ENCODE results near the gene OR10A3. TPM values are rescaled to one million over a fixed set of nuclear protein-coding genes. Genes with fewer than 3 reads are reported as not detected.

Gene OR10A3
- total RNA-seq, 2 experiments from 2014 or later, result not detected

GRCh38 chr11:7931168-7931567 is 10.3 kb downstream of the OR10A3 start, which contains the start of gene OR10A6:
OR10A6 (minus strand) TSS chr11:7931268; CDS start chr11:7928662, 2,606 bp downstream.
- Mint-ChIP-seq H3K4me1 (ENCODE audit: low read depth) (no peaks in the 10 kb centered on the region), H3K27ac (no peak within 1 kb of the TSS), H3K36me3 (ENCODE audit: low read depth) (no peaks in the 10 kb centered on the region), H3K4me3 (no peak within 1 kb of the TSS), H3K27me3 (ENCODE audit: low read depth) (peaks cover 12% of the 10 kb centered on the region), H3K9me3 (ENCODE audit: insufficient read depth) (no peaks in the 10 kb centered on the region)
- ChIA-PET POLR2A (no interaction called here), CTCF (no interaction called here)
- no peak for ATAC-seq
- DNase-seq, result no peak

GRCh38 chr11:7927635-7928034 is 13.9 kb downstream of the OR10A3 start:
- Mint-ChIP-seq H3K4me1 (ENCODE audit: low read depth) (no peaks in the 10 kb centered on the region), H3K27ac (no peak overlapping the region), H3K27me3 (ENCODE audit: low read depth) (peaks cover 7% of the 10 kb centered on the region), H3K36me3 (ENCODE audit: low read depth) (no peaks in the 10 kb centered on the region), H3K4me3 (no peak overlapping the region), H3K9me3 (ENCODE audit: insufficient read depth) (no peaks in the 10 kb centered on the region)
- ATAC-seq (no peak), DNase-seq (no peak)
- POLR2A ChIA-PET, result no interaction called here
- CTCF ChIA-PET, result no interaction called here

DNA sequence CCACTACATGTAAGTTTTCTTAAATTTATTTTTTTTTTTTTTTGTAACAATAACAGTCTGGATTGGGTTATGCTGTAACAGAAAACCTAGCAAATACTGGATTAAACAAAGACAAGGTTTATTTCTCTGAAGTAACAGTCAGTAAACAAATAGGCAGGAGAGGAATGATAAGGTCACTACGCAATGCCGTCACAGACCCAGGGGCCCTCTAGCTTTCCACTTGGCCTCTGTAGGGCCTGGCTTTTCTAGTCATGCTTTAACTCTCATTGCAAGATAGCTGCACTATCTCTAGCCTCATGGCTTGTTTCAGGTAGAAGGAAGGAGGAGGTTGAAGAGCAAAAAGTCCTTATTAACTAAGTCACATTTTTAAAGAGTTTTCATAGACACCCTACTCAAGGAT is 17.0 kb downstream of the OR10A3 start:
- Mint-ChIP-seq H3K27me3 (ENCODE audit: low read depth) (no peaks in the 10 kb centered on the region), H3K27ac (no peak overlapping the region), H3K4me1 (ENCODE audit: low read depth) (no peaks in the 10 kb centered on the region), H3K4me3 (no peak overlapping the region), H3K36me3 (ENCODE audit: low read depth) (no peaks in the 10 kb centered on the region), H3K9me3 (ENCODE audit: insufficient read depth) (no peaks in the 10 kb centered on the region)
- DNase-seq (no peak), ATAC-seq (no peak)
- POLR2A ChIA-PET, result no interaction called here
- CTCF ChIA-PET, result no interaction called here

- Mint-ChIP-seq H3K36me3 (ENCODE audit: low read depth) (no peaks in the 10 kb centered on the region), H3K27me3 (ENCODE audit: low read depth) (no peaks in the 10 kb centered on the region), H3K4me3 (no peak overlapping the region), H3K27ac (no peak overlapping the region), H3K4me1 (ENCODE audit: low read depth) (no peaks in the 10 kb centered on the region), H3K9me3 (ENCODE audit: insufficient read depth) (no peaks in the 10 kb centered on the region)
- ATAC-seq (no peak), DNase-seq (no peak)
- CTCF ChIA-PET, result no interaction called here
- POLR2A ChIA-PET, result no interaction called here
Measured at GRCh38 chr11:7918141-7918540, 23.4 kb downstream of the OR10A3 start.

DNA sequence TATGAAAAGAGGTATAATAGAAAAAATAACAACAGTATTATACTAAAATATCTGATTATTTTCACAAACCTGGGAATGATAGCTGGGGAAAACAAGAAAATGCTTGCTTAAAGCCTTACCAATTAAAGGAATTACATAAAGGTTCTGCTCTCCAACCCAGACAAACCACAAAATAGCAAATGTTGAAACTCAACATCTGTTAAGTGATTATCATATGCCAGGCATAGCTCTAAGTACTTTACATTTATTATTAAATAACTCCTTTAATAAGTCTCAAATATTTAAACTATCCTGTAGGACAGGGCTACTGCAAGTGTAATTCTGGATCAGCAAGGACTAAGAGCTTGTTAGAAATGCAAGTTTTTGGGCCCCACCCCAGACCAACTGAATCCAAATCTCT is 30.5 kb downstream of the OR10A3 start:
- Mint-ChIP-seq H3K27me3 (ENCODE audit: low read depth) (peaks cover 17% of the 10 kb centered on the region), H3K36me3 (ENCODE audit: low read depth) (no peaks in the 10 kb centered on the region), H3K27ac (no peak overlapping the region), H3K4me3 (no peak overlapping the region), H3K9me3 (ENCODE audit: insufficient read depth) (no peaks in the 10 kb centered on the region), H3K4me1 (ENCODE audit: low read depth) (no peaks in the 10 kb centered on the region)
- ChIA-PET POLR2A (no interaction called here), CTCF (no interaction called here)
- ATAC-seq, result no peak
- DNase-seq, result no peak

- no peak for ATAC-seq
- Mint-ChIP-seq H3K4me1 (ENCODE audit: low read depth) (no peaks in the 10 kb centered on the region), H3K9me3 (ENCODE audit: insufficient read depth) (no peaks in the 10 kb centered on the region), H3K27me3 (ENCODE audit: low read depth) (peaks cover 17% of the 10 kb centered on the region), H3K27ac (no peak overlapping the region), H3K36me3 (ENCODE audit: low read depth) (no peaks in the 10 kb centered on the region), H3K4me3 (no peak overlapping the region)
- ChIA-PET POLR2A (no interaction called here), CTCF (no interaction called here)
- no peak for DNase-seq
Measured at GRCh38 chr11:7910286-7910788, 31.2 kb downstream of the OR10A3 start.

DNA sequence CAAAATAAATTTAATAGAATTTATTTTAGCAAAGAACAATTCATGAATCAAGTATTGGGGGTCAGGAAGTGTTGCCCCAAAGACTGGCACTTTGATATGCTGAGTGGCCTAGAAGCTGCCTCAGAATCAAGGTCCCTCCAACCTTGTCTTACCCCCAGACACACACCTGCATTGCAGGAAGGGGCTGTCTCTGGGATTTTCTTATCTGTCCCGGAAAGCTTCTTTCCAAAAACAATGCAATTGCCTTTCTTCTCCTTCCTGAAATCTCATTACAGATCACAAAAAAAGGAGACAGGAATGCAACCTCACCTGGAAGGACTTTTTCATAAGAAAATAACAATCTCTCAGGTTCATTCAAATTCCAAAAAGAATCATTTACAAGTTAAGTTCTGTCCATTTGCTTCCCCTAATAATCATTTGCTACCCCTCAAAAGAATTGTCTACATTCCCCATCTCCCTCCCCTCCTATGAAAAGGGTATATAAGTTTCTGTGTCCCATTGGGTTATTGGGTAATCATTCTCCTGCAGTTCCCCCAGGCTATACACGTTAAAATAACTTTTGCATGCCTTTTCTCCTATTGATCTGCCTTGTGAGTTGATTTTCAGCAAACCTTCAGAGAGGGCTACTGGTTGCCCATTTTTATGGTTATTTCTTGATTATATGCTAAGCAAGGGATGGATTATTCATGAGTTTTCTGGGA is 31.8 kb downstream of the OR10A3 start:
- H3K9me3 Mint-ChIP-seq (ENCODE audit: insufficient read depth), result no peaks in the 10 kb centered on the region
- no peaks in the 10 kb centered on the region for H3K36me3 Mint-ChIP-seq (ENCODE audit: low read depth)
- peaks cover 17% of the 10 kb centered on the region for H3K27me3 Mint-ChIP-seq (ENCODE audit: low read depth)
- H3K27ac Mint-ChIP-seq, result no peak overlapping the region
- H3K4me1 Mint-ChIP-seq (ENCODE audit: low read depth), result no peaks in the 10 kb centered on the region
- no peak for ATAC-seq
- POLR2A ChIA-PET, result no interaction called here
- DNase-seq, result no peak
- CTCF ChIA-PET, result no interaction called here
- no peak overlapping the region for H3K4me3 Mint-ChIP-seq

DNA sequence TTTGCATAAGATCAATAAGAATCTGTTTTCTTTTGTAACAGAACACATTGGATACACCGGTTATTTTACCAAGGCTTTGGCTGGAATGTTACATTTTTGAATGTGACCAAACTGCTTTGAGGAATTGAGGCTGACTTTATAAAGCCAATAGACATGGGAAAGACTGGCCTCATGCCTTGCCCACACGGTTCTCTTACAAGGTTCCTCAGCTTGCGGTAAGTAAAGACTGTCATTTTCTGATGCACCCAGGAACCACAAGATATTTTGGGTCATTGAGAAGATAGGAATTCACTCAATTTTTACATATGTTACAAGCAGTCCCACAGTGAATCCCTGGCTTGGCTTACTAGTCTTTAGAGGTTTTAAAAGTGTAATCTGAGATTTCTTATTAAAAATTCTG is 34.4 kb downstream of the OR10A3 start:
- no peak overlapping the region for H3K27ac Mint-ChIP-seq
- CTCF ChIA-PET, result no interaction called here
- H3K9me3 Mint-ChIP-seq (ENCODE audit: insufficient read depth), result no peaks in the 10 kb centered on the region
- no peak for ATAC-seq
- POLR2A ChIA-PET, result no interaction called here
- no peaks in the 10 kb centered on the region for H3K36me3 Mint-ChIP-seq (ENCODE audit: low read depth)
- DNase-seq, result no peak
- H3K4me3 Mint-ChIP-seq, result no peak overlapping the region
- peaks cover 20% of the 10 kb centered on the region for H3K27me3 Mint-ChIP-seq (ENCODE audit: low read depth)
- no peaks in the 10 kb centered on the region for H3K4me1 Mint-ChIP-seq (ENCODE audit: low read depth)

DNA sequence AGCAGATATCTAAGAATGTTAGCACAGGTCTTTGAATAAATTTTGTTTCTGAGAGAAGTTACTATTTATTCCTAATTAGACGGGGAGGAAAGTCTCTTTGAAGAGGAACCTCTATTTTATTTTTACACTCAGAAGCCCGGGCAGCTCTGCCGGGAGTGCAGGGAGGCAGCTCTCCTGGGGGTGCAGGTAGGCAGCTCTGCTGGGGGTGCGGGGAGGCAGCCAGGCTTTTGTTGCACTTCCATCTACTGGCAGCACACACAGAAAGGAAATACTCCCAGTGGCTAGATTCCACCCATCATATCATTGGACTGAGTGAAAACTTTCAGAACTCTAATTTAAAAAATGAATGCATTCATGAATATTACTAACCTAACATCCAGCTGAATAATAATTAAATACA is 35.0 kb downstream of the OR10A3 start:
- CTCF ChIA-PET, result no interaction called here
- ATAC-seq (no peak), DNase-seq (no peak)
- Mint-ChIP-seq H3K36me3 (ENCODE audit: low read depth) (no peaks in the 10 kb centered on the region), H3K4me3 (no peak overlapping the region), H3K9me3 (ENCODE audit: insufficient read depth) (no peaks in the 10 kb centered on the region), H3K27me3 (ENCODE audit: low read depth) (peaks cover 20% of the 10 kb centered on the region), H3K27ac (no peak overlapping the region), H3K4me1 (ENCODE audit: low read depth) (no peaks in the 10 kb centered on the region)
- POLR2A ChIA-PET, result no interaction called here

DNA sequence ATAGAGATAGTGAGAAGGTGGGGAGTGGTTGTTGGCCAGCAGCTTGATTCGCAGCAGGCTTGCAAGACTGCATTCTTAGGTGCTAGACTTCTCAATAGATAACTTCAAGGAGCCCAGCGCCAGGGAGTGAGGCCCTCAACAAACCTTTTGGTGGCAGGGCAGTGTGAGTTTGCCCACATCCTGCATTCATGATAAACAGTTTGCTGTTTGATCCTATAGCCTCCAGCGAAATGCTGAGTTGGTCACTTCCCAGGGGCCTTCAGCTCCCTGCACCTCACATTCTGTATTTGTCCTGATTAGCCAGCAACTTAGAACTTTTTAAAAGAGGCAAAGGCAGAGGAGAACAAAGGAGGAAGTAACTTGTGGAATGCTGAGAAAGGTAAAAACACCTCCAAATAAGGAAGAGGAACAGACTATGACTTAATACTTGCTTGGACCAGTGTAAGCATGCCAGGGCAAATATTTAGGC is 35.5 kb downstream of the OR10A3 start:
- H3K36me3 Mint-ChIP-seq (ENCODE audit: low read depth), result no peaks in the 10 kb centered on the region
- ChIA-PET CTCF (no interaction called here), POLR2A (interaction anchor here (0.7 kb wide), 1 partner anchor 34 kb away, joined by 5 read pairs; no protein-coding TSS in a partner anchor)
- ATAC-seq (no peak), DNase-seq (no peak)
- H3K4me1 Mint-ChIP-seq (ENCODE audit: low read depth), result no peaks in the 10 kb centered on the region
- H3K9me3 Mint-ChIP-seq (ENCODE audit: insufficient read depth), result no peaks in the 10 kb centered on the region
- no peak overlapping the region for H3K4me3 Mint-ChIP-seq
- peaks cover 20% of the 10 kb centered on the region for H3K27me3 Mint-ChIP-seq (ENCODE audit: low read depth)
- H3K27ac Mint-ChIP-seq, result no peak overlapping the region

- Mint-ChIP-seq H3K4me1 (ENCODE audit: low read depth) (no peaks in the 10 kb centered on the region), H3K36me3 (ENCODE audit: low read depth) (no peaks in the 10 kb centered on the region), H3K27me3 (ENCODE audit: low read depth) (peaks cover 20% of the 10 kb centered on the region), H3K9me3 (ENCODE audit: insufficient read depth) (no peaks in the 10 kb centered on the region), H3K4me3 (no peak overlapping the region), H3K27ac (no peak overlapping the region)
- no peak for ATAC-seq
- no peak for DNase-seq
- POLR2A ChIA-PET, result interaction anchor here (0.7 kb wide), 1 partner anchor 35 kb away, joined by 5 read pairs; no protein-coding TSS in a partner anchor
- CTCF ChIA-PET, result interaction anchor here (0.9 kb wide), 1 partner anchor 10 kb away, joined by 3 read pairs; no protein-coding TSS in a partner anchor
Measured at GRCh38 chr11:7905549-7905948, 36.0 kb downstream of the OR10A3 start.

DNA sequence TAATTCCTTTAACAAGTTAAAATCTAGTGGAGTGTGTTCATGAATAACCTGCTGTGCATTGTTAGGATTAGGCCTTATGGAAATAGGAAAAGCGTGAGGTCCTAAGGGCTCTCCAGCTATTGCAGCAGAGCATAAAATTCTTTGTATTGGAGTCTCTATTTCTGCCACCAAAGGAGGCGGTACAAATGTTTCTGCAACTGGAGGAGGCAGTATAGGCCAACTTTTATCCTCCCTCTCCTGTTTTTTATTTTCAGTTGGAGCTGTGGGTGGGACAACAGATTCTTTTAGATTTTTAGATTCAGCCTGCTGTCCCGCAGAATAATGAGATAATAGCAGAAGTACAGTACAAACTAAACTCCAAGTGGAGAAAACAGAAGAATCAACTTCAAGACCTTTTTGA is 36.6 kb downstream of the OR10A3 start:
- CTCF ChIA-PET, result interaction anchor here (0.9 kb wide), 1 partner anchor 9 kb away, joined by 3 read pairs; no protein-coding TSS in a partner anchor
- no peak overlapping the region for H3K27ac Mint-ChIP-seq
- no peaks in the 10 kb centered on the region for H3K4me1 Mint-ChIP-seq (ENCODE audit: low read depth)
- POLR2A ChIA-PET, result no interaction called here
- peaks cover 19% of the 10 kb centered on the region for H3K27me3 Mint-ChIP-seq (ENCODE audit: low read depth)
- H3K9me3 Mint-ChIP-seq (ENCODE audit: insufficient read depth), result no peaks in the 10 kb centered on the region
- DNase-seq (no peak), ATAC-seq (no peak)
- H3K4me3 Mint-ChIP-seq, result no peak overlapping the region
- H3K36me3 Mint-ChIP-seq (ENCODE audit: low read depth), result no peaks in the 10 kb centered on the region

DNA sequence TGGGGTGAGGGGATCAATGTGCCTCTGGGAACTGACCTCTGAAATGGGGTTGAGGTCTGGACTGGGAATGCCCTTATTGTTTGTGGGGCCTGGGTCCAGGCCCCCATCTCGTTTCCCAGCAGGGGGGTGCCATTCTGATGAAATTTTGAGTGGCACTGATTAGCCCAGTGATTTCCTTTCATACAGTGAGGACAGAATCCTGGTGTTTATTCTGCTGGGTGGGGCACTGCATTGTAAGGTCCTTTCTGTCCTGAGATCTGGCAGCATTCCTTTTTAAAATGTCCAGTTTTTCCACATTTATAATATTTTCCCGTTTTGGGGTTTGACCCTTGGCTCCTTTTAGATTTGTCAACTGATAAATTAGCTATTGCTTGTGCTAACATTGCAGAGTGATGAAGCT is 37.6 kb downstream of the OR10A3 start:
- H3K4me1 Mint-ChIP-seq (ENCODE audit: low read depth), result no peaks in the 10 kb centered on the region
- H3K36me3 Mint-ChIP-seq (ENCODE audit: low read depth), result no peaks in the 10 kb centered on the region
- H3K9me3 Mint-ChIP-seq (ENCODE audit: insufficient read depth), result no peaks in the 10 kb centered on the region
- H3K4me3 Mint-ChIP-seq, result no peak overlapping the region
- CTCF ChIA-PET, result no interaction called here
- POLR2A ChIA-PET, result no interaction called here
- no peak overlapping the region for H3K27ac Mint-ChIP-seq
- no peak for DNase-seq
- peaks cover 17% of the 10 kb centered on the region for H3K27me3 Mint-ChIP-seq (ENCODE audit: low read depth)
- ATAC-seq, result no peak

All from activated CD8-positive, alpha-beta T cell treated with anti-CD3 and anti-CD28 coated beads, Interleukin-2, amount 10 ng/mL, durations not matched to agents 7 days and 5 days (primary cell).